GM12878 (cell line): Measurements from ENCODE around the gene B3GNT9. TPM values are rescaled to one million over a fixed set of nuclear protein-coding genes. Genes with fewer than 3 reads are reported as not detected.

ENCODE experiments used
- polyA plus RNA-seq, 11 experiments: library from polyadenylated mRNA; depleted of rRNA in 4 of 11; unstranded in 6 of 11; stranded (reverse) in 5 of 11; fragments of >200 nt; fragmentation: Nextera tagmentation in 4 of 11; fragmentation: Illumina TruSeq in 1 of 11; extraction: Ambion mirVana in 4 of 11; extraction: Trizol in 1 of 11; gene quantifications; 1 replicate in 1 of 11; 2 replicates in 10 of 11; pipeline versions ENCODE4 v1.2.1 to v1.2.3, GENCODE V29; 2011 to 2016; ENCODE audit warnings: inconsistent platforms in 2 of 11, missing spikeins in 2 of 11, low read depth in 1 of 11
- total RNA-seq, 4 experiments: library from RNA; depleted of rRNA in 3 of 4; stranded (reverse); fragments of >200 nt in 3 of 4; fragmentation: Illumina TruSeq in 1 of 4; extraction: Trizol in 1 of 4; gene quantifications; 2 replicates each; pipeline versions ENCODE4 v1.2.1 to v1.2.3, GENCODE V29; 2013 to 2021

B3GNT9 gene
- total and polyA plus RNA-seq, 10 of the 15 experiments (the other 5 are each of a cell fraction or from before 2014, with no cell fraction given): 0.08 to 5.0 (median 1.9) TPM

Other genes starting within 250 kb of the B3GNT9 start
Only the 7 nearest of the 23 such genes appear.
- gene PHAF1, start 41.1 kb downstream of the B3GNT9 start, total RNA-seq (2014; rRNA removed): 16.8 and 17.5 TPM in 2 replicates
- gene PHAF1, start 41.1 kb downstream of the B3GNT9 start, total RNA-seq (2014; rRNA removed; fragmentation: Illumina TruSeq; extraction: Trizol): 10.2 and 10.5 TPM in 2 replicates
- 9.8 and 11.0 TPM in 2 replicates for gene PHAF1, start 41.1 kb downstream of the B3GNT9 start, total RNA-seq (2021)
- gene PHAF1, start 41.1 kb downstream of the B3GNT9 start, polyA plus RNA-seq (2011; rRNA removed): 14.0 and 20.9 TPM in 2 replicates
- 10.6 and 14.1 TPM in 2 replicates for gene PHAF1, start 41.1 kb downstream of the B3GNT9 start, polyA plus RNA-seq (2014; fragmentation: Illumina TruSeq; extraction: Trizol)
- gene PHAF1, start 41.1 kb downstream of the B3GNT9 start, polyA plus RNA-seq (2014; fragmentation: Nextera tagmentation; extraction: Ambion mirVana): 1 to 10 TPM; 4.5 to 6.1 TPM
- gene PHAF1, start 41.1 kb downstream of the B3GNT9 start, polyA plus RNA-seq (2014; rRNA removed): 13.0 and 17.3 TPM in 2 replicates
- gene PHAF1, start 41.1 kb downstream of the B3GNT9 start, polyA plus RNA-seq (2016; fragmentation: Nextera tagmentation; extraction: Ambion mirVana): 10 to 100 TPM; 15.8 to 16.9 TPM
- 20.8 and 21.0 TPM in 2 replicates for gene TRADD, start 8.9 kb upstream of the B3GNT9 start, total RNA-seq (2014; rRNA removed)
- gene TRADD, start 8.9 kb upstream of the B3GNT9 start, total RNA-seq (2014; rRNA removed; fragmentation: Illumina TruSeq; extraction: Trizol): 5.3 and 5.6 TPM in 2 replicates
- 20.7 and 22.8 TPM in 2 replicates for gene TRADD, start 8.9 kb upstream of the B3GNT9 start, total RNA-seq (2021)
- gene TRADD, start 8.9 kb upstream of the B3GNT9 start, polyA plus RNA-seq (2011; rRNA removed): 10.1 and 19.4 TPM in 2 replicates
- gene TRADD, start 8.9 kb upstream of the B3GNT9 start, polyA plus RNA-seq (2014; fragmentation: Illumina TruSeq; extraction: Trizol): 3.6 and 4.5 TPM in 2 replicates
- gene TRADD, start 8.9 kb upstream of the B3GNT9 start, polyA plus RNA-seq (2014; fragmentation: Nextera tagmentation; extraction: Ambion mirVana): 1 to 10 TPM; 1.7 to 3.5 TPM
- gene TRADD, start 8.9 kb upstream of the B3GNT9 start, polyA plus RNA-seq (2014; rRNA removed): 23.1 and 23.5 TPM in 2 replicates
- gene TRADD, start 8.9 kb upstream of the B3GNT9 start, polyA plus RNA-seq (2016; fragmentation: Nextera tagmentation; extraction: Ambion mirVana): 10 to 100 TPM; 18.5 to 20.9 TPM
- gene FBXL8, start 9.0 kb upstream of the B3GNT9 start, total RNA-seq (2014; rRNA removed): 7.6 and 8.3 TPM in 2 replicates
- 2.0 and 2.1 TPM in 2 replicates for gene FBXL8, start 9.0 kb upstream of the B3GNT9 start, total RNA-seq (2014; rRNA removed; fragmentation: Illumina TruSeq; extraction: Trizol)
- gene FBXL8, start 9.0 kb upstream of the B3GNT9 start, total RNA-seq (2021): 7.5 and 7.7 TPM in 2 replicates
- gene FBXL8, start 9.0 kb upstream of the B3GNT9 start, polyA plus RNA-seq (2011; rRNA removed): 7.6 TPM in 2 replicates
- 1.4 and 1.7 TPM in 2 replicates for gene FBXL8, start 9.0 kb upstream of the B3GNT9 start, polyA plus RNA-seq (2014; fragmentation: Illumina TruSeq; extraction: Trizol)
- not detected for gene FBXL8, start 9.0 kb upstream of the B3GNT9 start, polyA plus RNA-seq (2014; fragmentation: Nextera tagmentation; extraction: Ambion mirVana)
- 10.4 and 14.7 TPM in 2 replicates for gene FBXL8, start 9.0 kb upstream of the B3GNT9 start, polyA plus RNA-seq (2014; rRNA removed)
- gene FBXL8, start 9.0 kb upstream of the B3GNT9 start, polyA plus RNA-seq (2016; fragmentation: Nextera tagmentation; extraction: Ambion mirVana): 1 to 10 TPM; 5.6 to 6.4 TPM
- gene HSF4, start 13.7 kb upstream of the B3GNT9 start, total RNA-seq (2014; rRNA removed): 2.6 and 2.9 TPM in 2 replicates
- gene HSF4, start 13.7 kb upstream of the B3GNT9 start, total RNA-seq (2014; rRNA removed; fragmentation: Illumina TruSeq; extraction: Trizol): 1.2 and 1.4 TPM in 2 replicates
- 5.0 and 5.5 TPM in 2 replicates for gene HSF4, start 13.7 kb upstream of the B3GNT9 start, total RNA-seq (2021)
- 6.9 and 9.9 TPM in 2 replicates for gene HSF4, start 13.7 kb upstream of the B3GNT9 start, polyA plus RNA-seq (2011; rRNA removed)
- 1.5 and 3.0 TPM in 2 replicates for gene HSF4, start 13.7 kb upstream of the B3GNT9 start, polyA plus RNA-seq (2014; fragmentation: Illumina TruSeq; extraction: Trizol)
- gene HSF4, start 13.7 kb upstream of the B3GNT9 start, polyA plus RNA-seq (2014; fragmentation: Nextera tagmentation; extraction: Ambion mirVana): under 1 TPM in 1 of 2 experiments, not detected in 1; 0.31 TPM
- 7.7 TPM in 2 replicates for gene HSF4, start 13.7 kb upstream of the B3GNT9 start, polyA plus RNA-seq (2014; rRNA removed)
- gene HSF4, start 13.7 kb upstream of the B3GNT9 start, polyA plus RNA-seq (2016; fragmentation: Nextera tagmentation; extraction: Ambion mirVana): 1 to 10 TPM in 1 of 2 experiments, under 1 TPM in 1; 0.73 to 1.3 TPM
- gene NOL3, start 19.5 kb upstream of the B3GNT9 start, total RNA-seq (2014; rRNA removed): 4.3 and 4.5 TPM in 2 replicates
- gene NOL3, start 19.5 kb upstream of the B3GNT9 start, total RNA-seq (2014; rRNA removed; fragmentation: Illumina TruSeq; extraction: Trizol): 1.5 and 2.3 TPM in 2 replicates
- 5.0 and 5.3 TPM in 2 replicates for gene NOL3, start 19.5 kb upstream of the B3GNT9 start, total RNA-seq (2021)
- gene NOL3, start 19.5 kb upstream of the B3GNT9 start, polyA plus RNA-seq (2011; rRNA removed): 18.4 and 19.5 TPM in 2 replicates
- 3.0 and 4.2 TPM in 2 replicates for gene NOL3, start 19.5 kb upstream of the B3GNT9 start, polyA plus RNA-seq (2014; fragmentation: Illumina TruSeq; extraction: Trizol)
- gene NOL3, start 19.5 kb upstream of the B3GNT9 start, polyA plus RNA-seq (2014; fragmentation: Nextera tagmentation; extraction: Ambion mirVana): under 1 TPM; 0.31 to 0.44 TPM
- gene NOL3, start 19.5 kb upstream of the B3GNT9 start, polyA plus RNA-seq (2014; rRNA removed): 4.8 and 5.8 TPM in 2 replicates
- 1 to 10 TPM; 1.6 to 2.4 TPM for gene NOL3, start 19.5 kb upstream of the B3GNT9 start, polyA plus RNA-seq (2016; fragmentation: Nextera tagmentation; extraction: Ambion mirVana)
- gene MATCAP1, start 33.0 kb upstream of the B3GNT9 start, total RNA-seq (2014; rRNA removed): 11.3 and 11.6 TPM in 2 replicates
- gene MATCAP1, start 33.0 kb upstream of the B3GNT9 start, total RNA-seq (2014; rRNA removed; fragmentation: Illumina TruSeq; extraction: Trizol): 7.0 and 7.8 TPM in 2 replicates
- gene MATCAP1, start 33.0 kb upstream of the B3GNT9 start, total RNA-seq (2021): 18.3 and 18.8 TPM in 2 replicates
- 15.5 and 20.1 TPM in 2 replicates for gene MATCAP1, start 33.0 kb upstream of the B3GNT9 start, polyA plus RNA-seq (2011; rRNA removed)
- 7.2 and 9.5 TPM in 2 replicates for gene MATCAP1, start 33.0 kb upstream of the B3GNT9 start, polyA plus RNA-seq (2014; fragmentation: Illumina TruSeq; extraction: Trizol)
- 1 to 10 TPM; 2.8 to 6.6 TPM for gene MATCAP1, start 33.0 kb upstream of the B3GNT9 start, polyA plus RNA-seq (2014; fragmentation: Nextera tagmentation; extraction: Ambion mirVana)
- 25.8 and 28.9 TPM in 2 replicates for gene MATCAP1, start 33.0 kb upstream of the B3GNT9 start, polyA plus RNA-seq (2014; rRNA removed)
- 1 to 10 TPM; 5.6 to 7.6 TPM for gene MATCAP1, start 33.0 kb upstream of the B3GNT9 start, polyA plus RNA-seq (2016; fragmentation: Nextera tagmentation; extraction: Ambion mirVana)
- not detected in 2 replicates for gene EXOC3L1, start 39.1 kb upstream of the B3GNT9 start, total RNA-seq (2014; rRNA removed)
- not detected in 2 replicates for gene EXOC3L1, start 39.1 kb upstream of the B3GNT9 start, total RNA-seq (2014; rRNA removed; fragmentation: Illumina TruSeq; extraction: Trizol)
- gene EXOC3L1, start 39.1 kb upstream of the B3GNT9 start, total RNA-seq (2021): not detected in 2 replicates
- gene EXOC3L1, start 39.1 kb upstream of the B3GNT9 start, polyA plus RNA-seq (2011; rRNA removed): not detected in 2 replicates
- not detected in 2 replicates for gene EXOC3L1, start 39.1 kb upstream of the B3GNT9 start, polyA plus RNA-seq (2014; fragmentation: Illumina TruSeq; extraction: Trizol)
- not detected for gene EXOC3L1, start 39.1 kb upstream of the B3GNT9 start, polyA plus RNA-seq (2014; fragmentation: Nextera tagmentation; extraction: Ambion mirVana)
- 0.03 TPM in 1 of 2 replicates, not detected in the other for gene EXOC3L1, start 39.1 kb upstream of the B3GNT9 start, polyA plus RNA-seq (2014; rRNA removed)
- under 1 TPM; 0.07 to 0.42 TPM for gene EXOC3L1, start 39.1 kb upstream of the B3GNT9 start, polyA plus RNA-seq (2016; fragmentation: Nextera tagmentation; extraction: Ambion mirVana)